ENCODE results near the gene PUM1.

Gene PUM1

GRCh38 chr1:30900486-30900885, 165.0 kb downstream of the PUM1 start:
- Histone ChIP-seq H4K20me1 (ENCODE audit: control insufficient read depth, insufficient read depth, low read depth, low read length) (no peaks in the 10 kb centered on the region), H3K27ac (ENCODE audit: low read depth, low read length) (no peak overlapping the region), H3K4me1 (ENCODE audit: control insufficient read depth, low read length) (no peaks in the 10 kb centered on the region), H3K36me3 (ENCODE audit: control insufficient read depth, low read length) (no peaks in the 10 kb centered on the region), H3K79me2 (ENCODE audit: control insufficient read depth, low read length) (no peaks in the 10 kb centered on the region), H3K27me3 (ENCODE audit: control insufficient read depth, low read length) (peaks cover 40% of the 10 kb centered on the region), H3F3A (ENCODE audit: control insufficient read depth, insufficient read depth) (no peaks in the 10 kb centered on the region), H3K4me3 (ENCODE audit: low read length) (no peak overlapping the region), H3K4me2 (ENCODE audit: low read length) (no peak overlapping the region), H3K9me2 (replicated peaks; ENCODE audit: control insufficient read depth, low read length) (no peaks in the 10 kb centered on the region), H3K9me3 (ENCODE audit: control insufficient read depth, insufficient read depth, low read length) (no peaks in the 10 kb centered on the region)
- TF ChIP-seq CTCF (IDR thresholded peaks at IDR 0.05; ENCODE audit: low read depth, low read length, poor library complexity, severe bottlenecking), result no peak
- TF ChIP-seq EZH2phosphoT487 (IDR thresholded peaks at IDR 0.05; ENCODE audit: borderline replicate concordance, low read length), result no peak

GRCh38 chr1:30899577-30900389, 165.7 kb downstream of the PUM1 start:
- H3K4me1 ChIP-seq (ENCODE audit: control insufficient read depth, low read length), result no peaks in the 10 kb centered on the region
- no peaks in the 10 kb centered on the region for H3K36me3 ChIP-seq (ENCODE audit: control insufficient read depth, low read length)
- H3K4me3 ChIP-seq (ENCODE audit: low read length), result no peak overlapping the region
- no peaks in the 10 kb centered on the region for H3K9me3 ChIP-seq (ENCODE audit: control insufficient read depth, insufficient read depth, low read length)
- H3K27ac ChIP-seq (ENCODE audit: low read depth, low read length), result no peak overlapping the region
- no peaks in the 10 kb centered on the region for H3F3A ChIP-seq (ENCODE audit: control insufficient read depth, insufficient read depth)
- no peak for TF ChIP-seq CTCF (IDR thresholded peaks at IDR 0.05; ENCODE audit: low read depth, low read length, poor library complexity, severe bottlenecking)
- no peak for TF ChIP-seq EZH2phosphoT487 (IDR thresholded peaks at IDR 0.05; ENCODE audit: borderline replicate concordance, low read length)
- no peaks in the 10 kb centered on the region for H4K20me1 ChIP-seq (ENCODE audit: control insufficient read depth, insufficient read depth, low read depth, low read length)
- no peaks in the 10 kb centered on the region for H3K79me2 ChIP-seq (ENCODE audit: control insufficient read depth, low read length)
- H3K9me2 ChIP-seq (replicated peaks; ENCODE audit: control insufficient read depth, low read length), result no peaks in the 10 kb centered on the region
- H3K27me3 ChIP-seq (ENCODE audit: control insufficient read depth, low read length), result peaks cover 41% of the 10 kb centered on the region
- H3K4me2 ChIP-seq (ENCODE audit: low read length), result no peak overlapping the region

- Histone ChIP-seq H4K20me1 (ENCODE audit: control insufficient read depth, insufficient read depth, low read depth, low read length) (no peaks in the 10 kb centered on the region), H3K4me1 (ENCODE audit: control insufficient read depth, low read length) (no peaks in the 10 kb centered on the region), H3K9me2 (replicated peaks; ENCODE audit: control insufficient read depth, low read length) (no peaks in the 10 kb centered on the region), H3K4me2 (ENCODE audit: low read length) (no peak overlapping the region), H3F3A (ENCODE audit: control insufficient read depth, insufficient read depth) (no peaks in the 10 kb centered on the region), H3K36me3 (ENCODE audit: control insufficient read depth, low read length) (no peaks in the 10 kb centered on the region), H3K4me3 (ENCODE audit: low read length) (no peak overlapping the region), H3K27ac (ENCODE audit: low read depth, low read length) (no peak overlapping the region), H3K9me3 (ENCODE audit: control insufficient read depth, insufficient read depth, low read length) (no peaks in the 10 kb centered on the region), H3K27me3 (ENCODE audit: control insufficient read depth, low read length) (peaks cover 27% of the 10 kb centered on the region), H3K79me2 (ENCODE audit: control insufficient read depth, low read length) (no peaks in the 10 kb centered on the region)
- TF ChIP-seq CTCF (IDR thresholded peaks at IDR 0.05; ENCODE audit: low read depth, low read length, poor library complexity, severe bottlenecking) (no peak), EZH2phosphoT487 (IDR thresholded peaks at IDR 0.05; ENCODE audit: borderline replicate concordance, low read length) (no peak)
Measured at GRCh38 chr1:30898031-30898815, 167.3 kb downstream of the PUM1 start.
